ENCODE data around the gene DNAJA2. TPM values are rescaled to one million over a fixed set of nuclear protein-coding genes. Genes with fewer than 3 reads are reported as not detected.
A peak's percentile ranks its signal among the peaks of the same experiment; 100 is the strongest.
"Not testable (repeated sequence)": the region's sequence is repeated elsewhere in the genome, so short reads cannot be mapped to it uniquely, and the experiment has no call there.

DNAJA2 gene
- total and polyA plus RNA-seq, 12 donors: 34.7 to 96.8 (median 71.4) TPM

GRCh38 chr16:46948548-46949166, 24.8 kb downstream of the DNAJA2 start:
- Histone ChIP-seq H3K4me1 (replicated peaks in 1 of 2) (no peaks in the 10 kb centered on the region), H3K4me3 (no peak overlapping the region), H3K36me3 (replicated peaks in 1 of 2) (no peaks in the 10 kb centered on the region), H3K27ac (no peak overlapping the region), H3K9me3 (replicated peaks in 1 of 3) (no peaks in the 10 kb centered on the region), H3K27me3 (no peaks in the 10 kb centered on the region)
- 64 to 75% (median 73%) methylated on average over 4 of the region's 4 CpGs for WGBS, 4 donors
- intact Hi-C loops (cut with DNase I): loop anchor here in 1 of 2 donors (5.0 to 10.0 kb wide), 2 partner anchors 196 to 1209 kb away; partner anchors contain the start of genes ABCC12 and NETO2
- TF ChIP-seq POLR2A (IDR thresholded peaks at IDR 0.05) (no peak), CTCF (IDR thresholded peaks at IDR 0.05) (no peak)
- DNase-seq: no peak

- Histone ChIP-seq H3K36me3 (replicated peaks in 1 of 2) (no peaks in the 10 kb centered on the region), H3K4me3 (no peak overlapping the region), H3K27me3 (no peaks in the 10 kb centered on the region), H3K9me3 (replicated peaks in 1 of 3) (no peaks in the 10 kb centered on the region), H3K27ac (no peak overlapping the region), H3K4me1 (replicated peaks in 1 of 2) (no peaks in the 10 kb centered on the region)
- WGBS, 4 donors: 77 to 84% (median 80%) methylated on average over 7 of the region's 7 CpGs
- peak in 4 of 7 donors; percentile 28 to 55 (median 38) for DNase-seq
- TF ChIP-seq CTCF (IDR thresholded peaks at IDR 0.05) (peak; percentile 42 to 70 (median 62)), POLR2A (IDR thresholded peaks at IDR 0.05) (no peak)
- intact Hi-C loops (cut with DNase I): loop anchor here in 1 of 2 donors (5.0 to 10.0 kb wide), 2 partner anchors 197 to 1209 kb away; partner anchors contain the start of genes ABCC12 and NETO2
Observed at GRCh38 chr16:46947900-46948547, 25.4 kb downstream of the DNAJA2 start.

- not testable (repeated sequence) for H3K9me3 ChIP-seq (replicated peaks in 1 of 3); H3K36me3 ChIP-seq (replicated peaks in 1 of 2); H3K27me3 ChIP-seq; H3K4me1 ChIP-seq (replicated peaks in 1 of 2); DNase-seq; H3K27ac ChIP-seq; H3K4me3 ChIP-seq
- intact Hi-C loops (cut with DNase I): loop anchor here in 1 of 2 donors (5.0 to 10.0 kb wide), 2 partner anchors 200 to 1213 kb away; partner anchors contain the start of genes ABCC12 and NETO2
- 76 to 95% (median 93%) methylated on average over 6 to 8 of the region's 8 CpGs for WGBS, 4 donors
Observed at GRCh38 chr16:46944713-46945112, 28.8 kb downstream of the DNAJA2 start.

GRCh38 chr16:46937536-46937935, 35.9 kb downstream of the DNAJA2 start:
- intact Hi-C loops (cut with DNase I): no loop called here
- no peak overlapping the region for H3K4me3 ChIP-seq
- H3K4me1 ChIP-seq (replicated peaks in 1 of 2): no peaks in the 10 kb centered on the region
- TF ChIP-seq CTCF (IDR thresholded peaks at IDR 0.05) (no peak), POLR2A (IDR thresholded peaks at IDR 0.05) (no peak)
- H3K27ac ChIP-seq: no peak overlapping the region
- no peaks in the 10 kb centered on the region for H3K9me3 ChIP-seq (replicated peaks in 1 of 3)
- no peaks in the 10 kb centered on the region for H3K36me3 ChIP-seq (replicated peaks in 1 of 2)
- no peak for DNase-seq
- H3K27me3 ChIP-seq: no peaks in the 10 kb centered on the region
